Measurements from ENCODE around the gene RDH13. TPM values are rescaled to one million over a fixed set of nuclear protein-coding genes. Genes with fewer than 3 reads are reported as not detected.

The RDH13 gene
- total and polyA plus RNA-seq, 4 donors: 8.9 to 11.7 (median 9.5) TPM

DNA sequence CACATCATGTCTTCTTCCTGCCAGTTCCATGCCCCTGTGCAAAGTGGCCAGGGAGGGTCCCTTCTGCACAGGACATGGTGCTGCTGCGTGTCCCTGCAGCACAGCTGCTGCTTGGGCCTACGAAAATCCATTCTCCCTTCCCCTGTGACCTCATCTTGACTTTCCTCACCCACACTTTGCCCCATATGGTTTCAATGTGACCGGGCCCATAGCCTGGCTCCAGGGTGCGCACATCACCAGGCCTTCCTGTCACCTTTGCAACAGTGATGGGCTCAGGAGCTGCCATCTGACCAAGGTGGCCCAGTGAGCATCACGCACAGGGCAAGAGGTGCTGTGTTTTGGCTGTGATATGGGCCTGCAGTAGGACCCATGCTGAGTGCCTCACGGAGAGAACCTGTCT is 43.6 kb upstream of the RDH13 start (continued):
- TF ChIP-seq, protein P1, sequence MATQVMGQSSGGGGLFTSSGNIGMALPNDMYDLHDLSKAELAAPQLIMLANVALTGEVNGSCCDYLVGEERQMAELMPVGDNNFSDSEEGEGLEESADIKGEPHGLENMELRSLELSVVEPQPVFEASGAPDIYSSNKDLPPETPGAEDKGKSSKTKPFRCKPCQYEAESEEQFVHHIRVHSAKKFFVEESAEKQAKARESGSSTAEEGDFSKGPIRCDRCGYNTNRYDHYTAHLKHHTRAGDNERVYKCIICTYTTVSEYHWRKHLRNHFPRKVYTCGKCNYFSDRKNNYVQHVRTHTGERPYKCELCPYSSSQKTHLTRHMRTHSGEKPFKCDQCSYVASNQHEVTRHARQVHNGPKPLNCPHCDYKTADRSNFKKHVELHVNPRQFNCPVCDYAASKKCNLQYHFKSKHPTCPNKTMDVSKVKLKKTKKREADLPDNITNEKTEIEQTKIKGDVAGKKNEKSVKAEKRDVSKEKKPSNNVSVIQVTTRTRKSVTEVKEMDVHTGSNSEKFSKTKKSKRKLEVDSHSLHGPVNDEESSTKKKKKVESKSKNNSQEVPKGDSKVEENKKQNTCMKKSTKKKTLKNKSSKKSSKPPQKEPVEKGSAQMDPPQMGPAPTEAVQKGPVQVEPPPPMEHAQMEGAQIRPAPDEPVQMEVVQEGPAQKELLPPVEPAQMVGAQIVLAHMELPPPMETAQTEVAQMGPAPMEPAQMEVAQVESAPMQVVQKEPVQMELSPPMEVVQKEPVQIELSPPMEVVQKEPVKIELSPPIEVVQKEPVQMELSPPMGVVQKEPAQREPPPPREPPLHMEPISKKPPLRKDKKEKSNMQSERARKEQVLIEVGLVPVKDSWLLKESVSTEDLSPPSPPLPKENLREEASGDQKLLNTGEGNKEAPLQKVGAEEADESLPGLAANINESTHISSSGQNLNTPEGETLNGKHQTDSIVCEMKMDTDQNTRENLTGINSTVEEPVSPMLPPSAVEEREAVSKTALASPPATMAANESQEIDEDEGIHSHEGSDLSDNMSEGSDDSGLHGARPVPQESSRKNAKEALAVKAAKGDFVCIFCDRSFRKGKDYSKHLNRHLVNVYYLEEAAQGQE (IDR thresholded peaks at IDR 0.05): no peak

DNA sequence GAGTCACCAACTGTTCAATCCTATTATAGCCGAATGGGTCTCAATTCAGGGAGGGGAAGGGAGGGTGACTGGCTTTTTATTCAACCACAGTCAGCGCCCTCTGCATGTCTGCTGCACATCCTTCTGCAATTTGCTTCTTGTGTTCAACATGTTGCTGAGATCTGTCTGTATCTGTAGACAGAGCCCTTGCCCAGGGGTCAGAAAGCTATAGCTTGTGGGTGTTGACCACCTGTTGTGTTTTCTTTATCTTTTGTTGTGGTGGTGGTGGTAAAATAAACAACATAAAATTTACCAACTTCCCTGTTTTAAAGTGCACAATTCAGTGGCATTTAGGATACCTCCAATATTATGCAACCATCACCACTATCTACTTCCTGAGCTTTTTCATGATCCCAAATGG is 42.3 kb upstream of the RDH13 start:
- Histone ChIP-seq H3K27me3 (ENCODE audit: control insufficient read depth in 4 of 4, insufficient read depth in 4 of 4, low read length in 3 of 4) (no peaks in the 10 kb centered on the region), H3K27ac (ENCODE audit: low read depth in 1 of 2, low read length in 2 of 2) (no peak overlapping the region), H3K4me3 (ENCODE audit: low read depth in 1 of 3, low read length in 3 of 3) (no peak overlapping the region), H3K9me3 (ENCODE audit: control insufficient read depth in 4 of 4, low read length in 3 of 4) (no peaks in the 10 kb centered on the region), H3K4me1 (ENCODE audit: control insufficient read depth in 4 of 4, insufficient read depth in 4 of 4, low read length in 3 of 4) (no peaks in the 10 kb centered on the region), H3K9ac (ENCODE audit: low read depth in 1 of 2, low read length in 2 of 2) (no peak overlapping the region), H3K36me3 (ENCODE audit: control insufficient read depth in 4 of 4, insufficient read depth in 3 of 4, low read depth in 1 of 4, low read length in 3 of 4) (peaks cover 7 to 40% (median 12%) of the 10 kb centered on the region in 4 donors)
- TF ChIP-seq, protein P2, sequence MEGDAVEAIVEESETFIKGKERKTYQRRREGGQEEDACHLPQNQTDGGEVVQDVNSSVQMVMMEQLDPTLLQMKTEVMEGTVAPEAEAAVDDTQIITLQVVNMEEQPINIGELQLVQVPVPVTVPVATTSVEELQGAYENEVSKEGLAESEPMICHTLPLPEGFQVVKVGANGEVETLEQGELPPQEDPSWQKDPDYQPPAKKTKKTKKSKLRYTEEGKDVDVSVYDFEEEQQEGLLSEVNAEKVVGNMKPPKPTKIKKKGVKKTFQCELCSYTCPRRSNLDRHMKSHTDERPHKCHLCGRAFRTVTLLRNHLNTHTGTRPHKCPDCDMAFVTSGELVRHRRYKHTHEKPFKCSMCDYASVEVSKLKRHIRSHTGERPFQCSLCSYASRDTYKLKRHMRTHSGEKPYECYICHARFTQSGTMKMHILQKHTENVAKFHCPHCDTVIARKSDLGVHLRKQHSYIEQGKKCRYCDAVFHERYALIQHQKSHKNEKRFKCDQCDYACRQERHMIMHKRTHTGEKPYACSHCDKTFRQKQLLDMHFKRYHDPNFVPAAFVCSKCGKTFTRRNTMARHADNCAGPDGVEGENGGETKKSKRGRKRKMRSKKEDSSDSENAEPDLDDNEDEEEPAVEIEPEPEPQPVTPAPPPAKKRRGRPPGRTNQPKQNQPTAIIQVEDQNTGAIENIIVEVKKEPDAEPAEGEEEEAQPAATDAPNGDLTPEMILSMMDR (IDR thresholded peaks at IDR 0.05; ENCODE audit: low read depth, low read length, missing input control): no peak
- TF ChIP-seq YY1 (IDR thresholded peaks at IDR 0.05) (no peak), FOXA1 (IDR thresholded peaks at IDR 0.05) (no peak), SP1 (IDR thresholded peaks at IDR 0.05) (no peak), FOXA2 (IDR thresholded peaks at IDR 0.05) (no peak), RAD21 (IDR thresholded peaks at IDR 0.05) (no peak), NR2F2 (IDR thresholded peaks at IDR 0.05) (no peak), HNF4G (IDR thresholded peaks at IDR 0.05) (no peak), JUND (IDR thresholded peaks at IDR 0.05) (no peak), RXRA (IDR thresholded peaks at IDR 0.05) (no peak), EGR1 (IDR thresholded peaks at IDR 0.05; ENCODE audit: low read depth in 2 of 2) (no peak), TAF1 (conservative IDR thresholded peaks at IDR 0.05) (no peak), HNF4A (conservative IDR thresholded peaks at IDR 0.05) (no peak)
- TF ChIP-seq, protein P3, sequence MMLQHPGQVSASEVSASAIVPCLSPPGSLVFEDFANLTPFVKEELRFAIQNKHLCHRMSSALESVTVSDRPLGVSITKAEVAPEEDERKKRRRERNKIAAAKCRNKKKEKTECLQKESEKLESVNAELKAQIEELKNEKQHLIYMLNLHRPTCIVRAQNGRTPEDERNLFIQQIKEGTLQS (IDR thresholded peaks at IDR 0.05): no peak
- TF ChIP-seq, protein P4, sequence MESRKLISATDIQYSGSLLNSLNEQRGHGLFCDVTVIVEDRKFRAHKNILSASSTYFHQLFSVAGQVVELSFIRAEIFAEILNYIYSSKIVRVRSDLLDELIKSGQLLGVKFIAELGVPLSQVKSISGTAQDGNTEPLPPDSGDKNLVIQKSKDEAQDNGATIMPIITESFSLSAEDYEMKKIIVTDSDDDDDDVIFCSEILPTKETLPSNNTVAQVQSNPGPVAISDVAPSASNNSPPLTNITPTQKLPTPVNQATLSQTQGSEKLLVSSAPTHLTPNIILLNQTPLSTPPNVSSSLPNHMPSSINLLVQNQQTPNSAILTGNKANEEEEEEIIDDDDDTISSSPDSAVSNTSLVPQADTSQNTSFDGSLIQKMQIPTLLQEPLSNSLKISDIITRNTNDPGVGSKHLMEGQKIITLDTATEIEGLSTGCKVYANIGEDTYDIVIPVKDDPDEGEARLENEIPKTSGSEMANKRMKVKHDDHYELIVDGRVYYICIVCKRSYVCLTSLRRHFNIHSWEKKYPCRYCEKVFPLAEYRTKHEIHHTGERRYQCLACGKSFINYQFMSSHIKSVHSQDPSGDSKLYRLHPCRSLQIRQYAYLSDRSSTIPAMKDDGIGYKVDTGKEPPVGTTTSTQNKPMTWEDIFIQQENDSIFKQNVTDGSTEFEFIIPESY (IDR thresholded peaks at IDR 0.05): no peak
- TF ChIP-seq, protein P5, sequence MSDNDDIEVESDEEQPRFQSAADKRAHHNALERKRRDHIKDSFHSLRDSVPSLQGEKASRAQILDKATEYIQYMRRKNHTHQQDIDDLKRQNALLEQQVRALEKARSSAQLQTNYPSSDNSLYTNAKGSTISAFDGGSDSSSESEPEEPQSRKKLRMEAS (IDR thresholded peaks at IDR 0.05): no peak
- TF ChIP-seq, protein P1 (IDR thresholded peaks at IDR 0.05): no peak
- 98% methylated on average over 2 of the region's 2 CpGs for WGBS
- no peak for DNase-seq (ENCODE audit: low spot score)
